Measurements from ENCODE around the gene FLRT2.
A peak's percentile ranks its signal among the peaks of the same experiment; 100 is the strongest.

The FLRT2 gene

GRCh38 chr14:85530626-85531025, 682 bp downstream of the FLRT2 start:
- no peak for DNase-seq (ENCODE audit: low read depth in 2 of 2)

GRCh38 chr14:85531141-85531586, 1.2 kb downstream of the FLRT2 start:
- DNase-seq (ENCODE audit: low read depth in 2 of 2): no peak

- peak in 1 of 2 experiments; percentile 73 for DNase-seq (ENCODE audit: low read depth in 2 of 2)
Measured at GRCh38 chr14:85531587-85532373, 1.8 kb downstream of the FLRT2 start.

- no peak for DNase-seq (ENCODE audit: low read depth in 2 of 2)
Measured at GRCh38 chr14:85532374-85533022, 2.6 kb downstream of the FLRT2 start.

GRCh38 chr14:85533023-85533860, 3.3 kb downstream of the FLRT2 start:
- peak in 1 of 2 experiments; percentile 79 for DNase-seq (ENCODE audit: low read depth in 2 of 2)

GRCh38 chr14:85533861-85534291, 3.9 kb downstream of the FLRT2 start:
- DNase-seq (ENCODE audit: low read depth in 2 of 2): no peak

- no peak for DNase-seq (ENCODE audit: low read depth in 2 of 2)
Measured at GRCh38 chr14:85534458-85535293, 4.7 kb downstream of the FLRT2 start.

- DNase-seq (ENCODE audit: low read depth in 2 of 2): no peak
Measured at GRCh38 chr14:85535321-85535720, 5.4 kb downstream of the FLRT2 start.

GRCh38 chr14:85535991-85536832, 6.3 kb downstream of the FLRT2 start:
- no peak for DNase-seq (ENCODE audit: low read depth in 2 of 2)

GRCh38 chr14:85536833-85537190, 6.9 kb downstream of the FLRT2 start:
- no peak for DNase-seq (ENCODE audit: low read depth in 2 of 2)

- no peak for DNase-seq (ENCODE audit: low read depth in 2 of 2)
Measured at GRCh38 chr14:85537526-85537925, 7.6 kb downstream of the FLRT2 start.

GRCh38 chr14:85538636-85539035, 8.7 kb downstream of the FLRT2 start:
- no peak for DNase-seq (ENCODE audit: low read depth in 2 of 2)

- DNase-seq (ENCODE audit: low read depth in 2 of 2): no peak
Measured at GRCh38 chr14:85539510-85539909, 9.6 kb downstream of the FLRT2 start.

- no peak for DNase-seq (ENCODE audit: low read depth in 2 of 2)
Measured at GRCh38 chr14:85542623-85543022, 12.7 kb downstream of the FLRT2 start.

- DNase-seq (ENCODE audit: low read depth in 2 of 2): no peak
Measured at GRCh38 chr14:85545738-85546137, 15.8 kb downstream of the FLRT2 start.

- DNase-seq (ENCODE audit: low read depth in 2 of 2): no peak
Measured at GRCh38 chr14:85546390-85546789, 16.4 kb downstream of the FLRT2 start.

- no peak for DNase-seq (ENCODE audit: low read depth in 2 of 2)
Measured at GRCh38 chr14:85549697-85550096, 19.8 kb downstream of the FLRT2 start.

- no peak for DNase-seq (ENCODE audit: low read depth in 2 of 2)
Measured at GRCh38 chr14:85554106-85554505, 24.2 kb downstream of the FLRT2 start.

- no peak for DNase-seq (ENCODE audit: low read depth in 2 of 2)
Measured at GRCh38 chr14:85556267-85556666, 26.3 kb downstream of the FLRT2 start.

- no peak for DNase-seq (ENCODE audit: low read depth in 2 of 2)
Measured at GRCh38 chr14:85558505-85558904, 28.6 kb downstream of the FLRT2 start.

GRCh38 chr14:85562630-85563029, 32.7 kb downstream of the FLRT2 start:
- no peak for DNase-seq (ENCODE audit: low read depth in 2 of 2)

All from fibroblast of skin of left quadriceps (primary cell).